GM12872 (cell line): ENCODE results near the gene RUFY4.

Experiments
- CTCF ChIP-seq: IDR thresholded peaks from 3 replicates; pipeline ENCODE4 v1.5.1; 2011; ENCODE audit warnings: low read depth, mild to moderate bottlenecking, low read length, moderate library complexity; ENCODE audit not compliant: insufficient read depth

RUFY4 gene

DNA sequence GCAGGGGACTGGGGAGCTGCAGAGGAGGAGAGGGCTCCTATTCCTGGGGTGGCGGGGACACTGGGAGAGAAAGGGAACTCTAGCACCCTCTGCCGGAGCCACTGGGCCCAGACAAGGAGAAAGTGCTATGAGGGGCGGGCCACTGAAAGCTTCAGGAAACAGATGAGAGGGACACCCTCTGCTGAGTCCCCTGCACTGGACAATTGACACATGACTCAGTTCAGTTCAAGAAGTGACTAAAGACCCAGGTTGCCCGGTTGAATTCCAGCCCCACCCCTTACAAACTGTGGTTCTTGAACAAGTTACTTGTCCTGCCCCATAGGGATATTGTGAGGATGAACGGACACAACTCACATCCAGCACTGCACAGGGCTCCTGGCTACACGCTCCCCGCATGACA lies 5.0 kb downstream of the RUFY4 start:
- TF ChIP-seq CTCF = peak; percentile 75

DNA sequence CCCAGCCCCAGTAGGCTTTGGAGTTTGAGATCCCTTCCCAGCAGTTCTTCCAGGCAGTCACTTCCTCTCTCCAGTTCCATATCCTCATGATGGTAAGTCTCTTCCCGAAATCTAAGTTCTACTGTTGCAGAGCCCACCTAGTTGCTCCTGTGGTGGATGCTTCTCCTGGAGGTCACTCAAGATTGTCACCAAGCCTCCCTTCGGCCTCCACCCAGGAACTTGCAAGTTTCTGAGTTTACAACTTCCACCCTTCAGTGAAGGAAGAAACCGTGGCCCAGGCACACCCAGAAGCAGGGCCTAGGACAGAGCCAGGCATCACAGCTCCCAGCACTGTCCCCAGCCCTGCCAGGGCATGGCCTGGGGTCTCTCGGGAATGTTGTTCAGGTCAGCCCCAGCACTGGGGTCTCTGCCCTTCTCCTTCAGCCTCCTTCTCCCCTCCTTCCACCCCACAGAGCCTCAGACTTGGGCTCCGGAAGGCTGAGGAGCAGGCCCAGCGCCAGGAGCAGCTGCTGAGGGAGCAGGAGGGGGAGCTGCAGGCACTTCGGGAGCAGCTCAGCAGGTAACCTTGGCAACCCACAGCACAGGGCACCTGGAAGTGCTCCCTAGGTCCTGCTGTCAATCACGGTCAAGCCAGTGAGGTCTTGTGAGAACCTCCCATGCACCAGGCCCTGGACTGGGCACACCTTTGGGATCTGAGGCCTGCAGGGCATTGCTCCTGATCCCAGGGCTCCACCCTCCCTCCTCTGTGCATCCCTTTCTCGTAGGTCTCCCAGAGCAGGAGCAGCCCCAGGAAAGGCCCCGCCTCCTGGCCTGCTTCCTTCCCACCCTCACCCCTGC lies 7.1 kb downstream of the RUFY4 start:
- no peak for TF ChIP-seq CTCF

DNA sequence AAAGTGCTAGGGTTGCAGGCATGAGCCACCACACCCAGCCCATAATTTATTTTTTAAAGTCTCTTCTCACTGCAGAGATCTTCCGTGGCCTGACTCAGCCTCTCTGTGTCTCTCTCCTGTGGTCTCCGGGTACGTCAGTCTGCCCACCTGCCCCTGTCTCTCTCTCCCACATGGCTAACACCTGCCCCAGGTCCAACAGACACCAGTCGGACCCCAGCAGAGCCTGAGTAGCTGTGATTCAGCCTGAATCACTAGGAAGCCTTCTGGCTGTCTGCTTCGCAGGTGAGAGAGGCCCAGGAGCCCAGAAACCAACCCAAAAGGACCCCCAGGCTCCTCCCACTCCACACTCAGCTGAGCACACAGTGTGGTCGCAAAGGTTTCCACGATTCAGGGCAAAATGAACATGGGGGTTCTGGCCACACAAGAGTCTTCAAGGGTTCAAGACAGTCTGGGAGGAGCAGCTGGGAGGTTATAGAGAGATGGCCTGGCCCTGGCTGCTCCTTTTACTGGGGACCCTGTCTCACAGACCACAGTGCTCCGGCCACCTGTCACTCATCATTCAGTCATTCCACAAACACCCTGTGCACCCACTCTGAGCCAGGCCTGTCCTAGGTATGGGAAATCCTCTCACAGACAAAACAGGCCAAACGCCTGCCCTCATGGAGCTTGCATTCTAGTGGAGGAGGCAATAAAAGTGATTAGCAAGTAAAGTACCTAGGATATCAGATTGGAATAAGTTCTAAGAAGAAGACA lies 8.6 kb downstream of the RUFY4 start:
- no peak for TF ChIP-seq CTCF

DNA sequence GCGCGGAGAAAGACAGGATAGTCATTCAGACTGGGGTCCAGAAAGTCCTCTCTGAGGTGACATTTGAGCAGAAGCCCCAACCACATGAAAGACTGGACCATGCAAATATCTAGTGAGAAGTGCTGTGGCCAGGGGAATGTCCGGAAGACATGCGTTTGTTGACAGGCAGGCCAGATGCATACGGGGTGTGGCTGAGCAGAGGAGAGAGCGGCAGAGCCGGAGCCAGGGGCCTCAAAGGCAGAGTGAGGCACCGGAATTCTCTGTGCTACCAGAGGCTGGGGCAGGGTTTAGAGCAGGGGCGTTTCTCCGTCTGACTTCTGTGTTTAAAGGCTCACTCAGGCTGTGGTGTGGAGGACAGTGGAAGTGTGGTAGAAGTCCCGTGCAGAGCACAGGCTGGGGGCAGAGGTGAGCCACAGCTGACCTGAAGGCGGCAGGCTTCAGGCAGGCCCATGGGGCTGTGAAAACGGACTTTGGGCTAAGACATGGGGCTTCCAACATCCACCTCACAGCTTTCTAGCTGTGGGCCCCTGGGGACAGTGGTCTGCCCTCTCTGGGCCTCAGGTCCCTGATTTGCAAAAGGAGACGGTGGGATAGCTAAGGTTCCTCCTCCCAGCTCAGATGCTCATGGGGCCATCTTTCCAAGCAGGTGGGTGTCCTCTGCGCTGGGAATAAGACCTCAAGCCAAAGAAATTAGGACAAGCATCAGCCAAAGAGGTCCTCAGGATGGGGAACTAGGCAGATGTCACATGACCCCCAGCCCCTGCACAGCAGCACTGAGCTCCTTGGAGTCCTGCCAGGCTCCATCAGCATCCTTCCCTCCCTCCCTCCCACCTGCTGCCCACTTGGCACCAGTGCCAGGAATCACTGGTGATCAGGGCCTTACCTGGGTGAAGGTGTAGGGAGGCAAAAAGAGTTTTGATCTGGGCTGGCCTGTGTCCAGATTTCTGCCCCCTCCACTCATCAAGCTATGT lies 11.2 kb downstream of the RUFY4 start:
- no peak for TF ChIP-seq CTCF

GRCh38 chr2:218081063-218081462 lies 12.0 kb downstream of the RUFY4 start:
- TF ChIP-seq CTCF = no peak

- no peak for TF ChIP-seq CTCF
Measured at GRCh38 chr2:218081695-218082094, 12.6 kb downstream of the RUFY4 start.
